Mesothelial cell of epicardium (in vitro differentiated cells): ENCODE results near the gene ZNF35. TPM values are rescaled to one million over a fixed set of nuclear protein-coding genes. Genes with fewer than 3 reads are reported as not detected.

Experiments used
- DNase-seq, 2 experiments: peaks; one replicate each; pipeline ENCODE4 v3.0.0; 2021; ENCODE audit warnings: low spot score in 2 of 2; ENCODE audit not compliant: unreplicated experiment in 2 of 2
- H3K27ac Mint-ChIP-seq: 2 replicates; pipeline ENCODE4 v1.8.0; 2021; ENCODE audit warnings: mixed read lengths
- H3K27me3 Mint-ChIP-seq: 2 replicates; pipeline ENCODE4 v1.8.0; 2021; ENCODE audit warnings: low read depth, mixed read lengths
- H3K36me3 Mint-ChIP-seq: 2 replicates; pipeline ENCODE4 v1.8.0; 2021; ENCODE audit warnings: mixed read lengths
- H3K4me1 Mint-ChIP-seq: 2 replicates; pipeline ENCODE4 v1.8.0; 2021; ENCODE audit warnings: mixed read lengths
- H3K4me3 Mint-ChIP-seq: 2 replicates; pipeline ENCODE4 v1.8.0; 2021; ENCODE audit warnings: mild to moderate bottlenecking, moderate library complexity, mixed read lengths
- H3K9me3 Mint-ChIP-seq: 2 replicates; pipeline ENCODE4 v1.8.0; 2021; ENCODE audit warnings: mixed read lengths
- CTCF ChIP-seq: fragments of 200-600 bp; sonication (generic); IDR thresholded peaks from one replicate; pipeline ENCODE4 v1.5.0; 2021; ENCODE audit warnings: antibody characterized with exemption; ENCODE audit not compliant: unreplicated experiment
- total RNA-seq: library from RNA; stranded (reverse); gene quantifications from 3 replicates; pipeline ENCODE4 v1.2.1, GENCODE V29; 2021

Gene ZNF35
- total RNA-seq, 1 donor from 2014 or later: 20.9 TPM

GRCh38 chr3:44687898-44688297 lies 39.4 kb downstream of the ZNF35 start:
- Mint-ChIP-seq H3K9me3 (peaks cover 68% of the 10 kb centered on the region), H3K4me3 (no peak overlapping the region), H3K36me3 (peaks cover 23% of the 10 kb centered on the region), H3K27ac (no peak overlapping the region), H3K4me1 (peaks cover 5% of the 10 kb centered on the region), H3K27me3 (peaks cover 18% of the 10 kb centered on the region)
- no peak for DNase-seq
- TF ChIP-seq CTCF: no peak

Other genes with a start within 250 kb of the ZNF35 start
- 51.7 to 54.1 TPM (median 52.6 TPM) in 3 replicates for gene ZNF445, start 171.1 kb upstream of the ZNF35 start, total RNA-seq
- gene ZKSCAN7, start 93.5 kb upstream of the ZNF35 start, total RNA-seq: 18.9 to 20.5 TPM (median 19.6 TPM) in 3 replicates
- 17.1 to 20.1 TPM (median 18.7 TPM) in 3 replicates for gene ZNF660, start 63.8 kb upstream of the ZNF35 start, total RNA-seq
- 32.4 to 33.3 TPM (median 32.6 TPM) in 3 replicates for gene ZNF197, start 23.7 kb upstream of the ZNF35 start, total RNA-seq
- not detected in 3 replicates for gene ZNF502, start 63.9 kb downstream of the ZNF35 start, total RNA-seq
- 4.0 to 6.2 TPM (median 4.8 TPM) in 3 replicates for gene ZNF501, start 80.9 kb downstream of the ZNF35 start, total RNA-seq
- 35.8 to 41.4 TPM (median 36.4 TPM) in 3 replicates for gene KIAA1143, start 112.9 kb downstream of the ZNF35 start, total RNA-seq
- gene KIF15, start 113.1 kb downstream of the ZNF35 start, total RNA-seq: 10.6 to 11.3 TPM (median 10.7 TPM) in 3 replicates
- 17.7 to 20.2 TPM (median 18.8 TPM) in 3 replicates for gene TMEM42, start 213.2 kb downstream of the ZNF35 start, total RNA-seq
- 0.09 TPM in 1 of 3 replicates, not detected in the others for gene TGM4, start 225.9 kb downstream of the ZNF35 start, total RNA-seq